ENCODE results near the gene TMEM37.

Gene TMEM37

GRCh38 chr2:119419065-119419464, 12.6 kb upstream of the TMEM37 start:
- DNase-seq (ENCODE audit: low spot score): no peak

DNA sequence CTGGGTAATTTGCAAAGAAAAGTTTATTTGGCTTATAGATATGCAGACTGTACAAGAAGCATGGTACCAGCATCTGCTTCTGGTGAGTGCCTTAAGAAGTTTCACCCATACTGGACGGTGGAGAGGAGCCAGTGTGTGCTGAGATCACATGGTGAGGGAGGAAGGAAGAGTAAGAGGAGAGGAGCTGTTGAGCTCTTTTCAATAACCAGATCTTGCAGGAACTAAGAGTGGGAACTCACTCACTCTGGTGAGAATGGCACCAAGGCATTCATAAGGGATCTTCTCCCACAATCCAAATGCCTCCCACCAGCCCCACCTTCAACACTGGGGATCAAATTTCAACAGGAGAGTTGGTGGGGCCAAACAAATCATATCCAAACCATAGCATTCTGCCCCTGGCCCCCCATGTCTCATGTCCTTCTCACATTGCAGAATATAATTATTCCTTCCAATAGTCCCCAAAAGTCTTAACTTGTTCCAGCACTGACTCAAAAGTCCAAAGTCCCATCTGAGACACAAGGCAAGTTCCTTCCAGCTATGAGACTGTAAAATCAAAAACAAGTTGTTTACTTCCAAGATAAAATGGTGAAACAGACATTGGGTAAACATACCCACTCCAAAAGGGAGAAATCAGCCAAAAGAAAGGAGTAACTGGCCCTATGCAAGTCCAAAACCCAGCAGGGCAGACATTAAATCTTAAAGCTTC, 11.7 kb upstream of the TMEM37 start:
- no peak for DNase-seq (ENCODE audit: low spot score)

DNA sequence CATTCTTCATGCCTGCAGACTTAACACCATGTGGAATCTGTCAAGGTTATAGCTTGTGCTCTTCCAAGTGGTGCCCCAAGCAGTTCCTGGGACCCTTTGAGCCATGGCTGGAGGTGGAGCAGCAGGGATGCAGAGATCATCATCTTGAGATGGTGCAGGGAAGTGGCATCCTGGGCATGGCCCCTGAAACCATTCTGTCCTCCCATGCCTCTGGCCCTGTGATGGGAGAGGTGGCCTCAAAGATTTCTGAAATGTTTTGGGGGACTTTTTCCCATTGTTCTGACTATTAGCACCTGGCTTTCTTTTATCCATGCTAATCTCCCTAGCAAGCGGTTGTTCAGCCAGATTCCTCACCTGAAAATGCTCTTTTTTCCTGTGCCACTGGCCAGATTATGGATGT, 10.3 kb upstream of the TMEM37 start:
- DNase-seq (ENCODE audit: low spot score): no peak

DNA sequence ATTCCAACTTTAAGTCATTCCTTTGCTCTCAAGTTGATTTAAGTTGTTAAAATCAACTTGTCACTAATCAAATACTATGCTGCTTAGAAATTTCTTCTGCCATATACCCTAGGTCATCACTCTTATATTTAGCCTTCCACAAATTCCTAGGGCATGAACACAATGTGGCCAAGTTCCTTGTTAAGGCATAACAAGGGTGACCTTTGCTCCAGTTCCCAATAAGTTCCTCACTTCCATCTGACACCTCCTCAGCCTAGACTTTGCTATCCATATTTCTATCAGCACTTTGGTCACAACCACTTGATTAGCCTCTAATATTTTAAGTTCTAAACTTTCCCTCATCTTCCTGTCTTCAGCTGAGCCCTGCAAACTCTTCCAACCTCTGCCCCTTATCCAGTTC, 9.9 kb upstream of the TMEM37 start:
- no peak for DNase-seq (ENCODE audit: low spot score)

GRCh38 chr2:119422360-119423107, 9.1 kb upstream of the TMEM37 start:
- DNase-seq (ENCODE audit: low spot score): no peak

DNA sequence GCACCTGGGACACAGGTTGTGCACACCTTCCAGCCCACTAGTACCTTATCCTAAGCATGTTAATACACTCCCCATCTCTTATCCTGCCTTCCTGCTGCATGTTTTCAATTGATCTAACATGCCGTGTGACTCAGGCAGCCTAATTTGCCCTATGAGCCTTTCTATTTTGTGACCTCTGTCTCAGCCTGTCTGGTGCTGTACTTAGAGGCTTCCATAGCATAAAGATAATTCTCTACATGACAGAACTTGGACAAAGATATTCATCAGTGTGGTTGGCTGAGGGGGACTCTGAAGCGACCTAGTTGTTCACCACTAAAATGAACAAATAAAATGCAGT, 8.6 kb upstream of the TMEM37 start:
- DNase-seq (ENCODE audit: low spot score): no peak

DNA sequence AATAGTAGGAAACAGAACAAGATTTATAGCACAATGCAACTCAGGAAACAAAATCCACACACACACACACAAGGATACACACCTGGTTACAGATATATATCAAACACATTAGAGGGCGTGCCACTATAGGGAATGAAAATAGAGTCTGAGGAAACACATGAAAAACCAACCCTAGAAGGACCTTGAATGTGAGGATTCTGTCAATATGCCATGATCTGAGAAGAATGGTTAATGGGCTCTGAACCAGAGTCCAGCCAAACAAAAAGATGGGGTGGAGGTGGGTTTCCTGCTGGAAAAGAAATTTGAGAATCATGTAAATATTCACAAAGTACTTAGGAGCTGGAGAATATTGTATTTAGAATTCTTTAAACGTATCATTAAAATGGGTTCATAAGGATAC, 7.8 kb upstream of the TMEM37 start:
- DNase-seq (ENCODE audit: low spot score): no peak

GRCh38 chr2:119424284-119425118, 7.2 kb upstream of the TMEM37 start:
- DNase-seq (ENCODE audit: low spot score): no peak

GRCh38 chr2:119425119-119425405, 6.6 kb upstream of the TMEM37 start:
- no peak for DNase-seq (ENCODE audit: low spot score)

GRCh38 chr2:119425620-119426395, 5.8 kb upstream of the TMEM37 start:
- no peak for DNase-seq (ENCODE audit: low spot score)

DNA sequence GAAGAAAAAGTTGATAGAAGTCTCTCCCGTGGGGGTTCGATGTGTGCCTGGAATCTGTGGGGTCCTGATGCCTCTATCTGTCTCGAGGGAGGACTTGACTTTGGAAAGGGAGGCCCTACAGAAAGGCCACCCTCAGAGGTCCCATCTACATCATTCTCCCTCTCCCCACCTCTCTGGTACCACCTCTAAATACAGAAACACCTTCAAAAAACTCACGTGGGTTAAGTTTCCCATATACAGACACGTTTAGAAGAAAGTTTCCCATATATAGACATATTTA, 5.3 kb upstream of the TMEM37 start:
- DNase-seq (ENCODE audit: low spot score): no peak

DNA sequence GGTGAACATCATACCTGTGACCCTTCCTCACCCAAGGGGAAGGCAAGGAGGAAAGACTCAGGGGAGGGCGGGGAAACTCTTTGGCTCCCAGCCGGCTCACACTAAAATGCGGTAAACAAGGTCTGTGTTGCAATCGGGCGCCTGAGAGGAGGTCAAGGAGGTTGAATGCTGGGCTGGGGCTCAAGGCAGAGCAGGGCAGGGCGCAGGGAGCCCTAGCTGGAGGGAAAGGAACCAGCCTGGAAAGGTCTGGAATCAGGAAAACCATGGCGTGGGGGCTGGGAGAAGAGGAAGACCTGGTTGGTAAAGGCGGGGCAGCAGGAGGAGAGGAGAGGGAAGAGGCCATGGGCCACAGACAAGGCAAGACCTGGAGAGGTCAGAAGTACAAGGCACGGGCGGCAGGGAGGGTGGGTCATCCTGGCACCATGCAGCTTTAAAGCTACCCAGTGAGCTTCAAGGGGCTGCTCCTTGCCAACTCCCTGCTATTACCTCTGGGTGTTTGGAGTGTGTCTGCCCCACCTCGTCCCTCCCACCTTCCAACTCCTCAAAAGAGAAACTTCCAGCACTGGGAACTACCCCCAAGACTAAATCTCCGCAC, 4.8 kb upstream of the TMEM37 start:
- no peak for DNase-seq (ENCODE audit: low spot score)

DNA sequence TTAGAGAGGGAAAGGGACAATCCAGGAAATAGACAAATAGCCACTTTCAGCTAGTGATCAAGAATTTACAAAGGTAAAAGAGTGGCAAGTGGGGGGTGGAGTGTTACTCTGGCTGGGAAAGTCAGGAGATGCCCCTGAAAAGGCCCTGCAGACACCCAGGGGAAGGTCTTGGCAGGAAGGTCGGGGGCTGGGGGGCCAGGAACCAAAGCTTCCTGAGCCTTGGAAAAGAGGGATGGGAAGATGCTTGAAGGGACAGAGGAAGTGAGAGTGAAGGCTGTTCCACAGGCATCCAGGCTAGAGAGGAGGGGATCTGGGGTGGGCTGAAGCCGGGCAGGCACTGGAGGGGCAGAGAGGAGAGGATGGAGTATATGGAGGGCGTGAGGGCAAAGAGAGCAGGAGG, 3.9 kb upstream of the TMEM37 start:
- no peak for DNase-seq (ENCODE audit: low spot score)

- DNase-seq (ENCODE audit: low spot score): no peak
Observed at GRCh38 chr2:119428488-119429224, 3.0 kb upstream of the TMEM37 start.

DNA sequence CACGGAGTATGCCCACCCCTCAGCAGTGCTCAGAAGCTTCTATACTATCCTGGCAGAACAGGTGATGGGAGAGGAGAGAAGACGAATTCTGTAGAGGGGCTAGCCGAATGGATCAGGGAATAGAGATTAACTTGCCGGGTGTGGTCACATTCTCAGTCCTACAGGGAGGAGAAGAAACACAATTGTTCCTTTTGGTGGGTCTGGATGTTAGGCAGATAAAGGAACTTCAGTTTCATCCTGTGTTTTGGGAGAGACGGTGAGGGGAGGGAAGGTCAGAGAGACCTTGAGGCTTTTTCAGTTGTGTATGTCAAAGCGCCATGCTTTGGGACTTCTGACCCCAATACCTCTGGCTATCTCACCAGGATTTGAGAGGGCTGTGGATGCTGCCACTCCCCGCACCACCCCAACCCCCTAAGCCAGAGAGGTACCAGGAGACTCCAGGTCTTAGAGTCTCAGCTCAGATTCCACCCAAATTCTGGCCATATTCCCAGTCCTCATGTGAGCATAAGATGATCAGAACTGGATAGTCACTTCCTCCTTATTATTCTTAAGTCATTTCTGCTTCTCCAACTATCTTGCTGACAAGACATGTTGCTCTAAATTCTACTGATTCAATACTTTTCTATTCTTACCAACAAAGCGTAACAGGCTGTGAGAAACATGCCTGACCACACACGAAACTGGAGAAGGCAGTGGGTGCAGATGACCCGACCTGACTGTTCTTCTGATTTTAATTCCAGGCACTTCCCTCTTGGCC, 2.3 kb upstream of the TMEM37 start:
- DNase-seq (ENCODE audit: low spot score): no peak

GRCh38 chr2:119430023-119430498, 1.6 kb upstream of the TMEM37 start:
- no peak for DNase-seq (ENCODE audit: low spot score)

GRCh38 chr2:119431976-119432850, 559 bp downstream of the TMEM37 start:
- DNase-seq (ENCODE audit: low spot score): no peak

DNA sequence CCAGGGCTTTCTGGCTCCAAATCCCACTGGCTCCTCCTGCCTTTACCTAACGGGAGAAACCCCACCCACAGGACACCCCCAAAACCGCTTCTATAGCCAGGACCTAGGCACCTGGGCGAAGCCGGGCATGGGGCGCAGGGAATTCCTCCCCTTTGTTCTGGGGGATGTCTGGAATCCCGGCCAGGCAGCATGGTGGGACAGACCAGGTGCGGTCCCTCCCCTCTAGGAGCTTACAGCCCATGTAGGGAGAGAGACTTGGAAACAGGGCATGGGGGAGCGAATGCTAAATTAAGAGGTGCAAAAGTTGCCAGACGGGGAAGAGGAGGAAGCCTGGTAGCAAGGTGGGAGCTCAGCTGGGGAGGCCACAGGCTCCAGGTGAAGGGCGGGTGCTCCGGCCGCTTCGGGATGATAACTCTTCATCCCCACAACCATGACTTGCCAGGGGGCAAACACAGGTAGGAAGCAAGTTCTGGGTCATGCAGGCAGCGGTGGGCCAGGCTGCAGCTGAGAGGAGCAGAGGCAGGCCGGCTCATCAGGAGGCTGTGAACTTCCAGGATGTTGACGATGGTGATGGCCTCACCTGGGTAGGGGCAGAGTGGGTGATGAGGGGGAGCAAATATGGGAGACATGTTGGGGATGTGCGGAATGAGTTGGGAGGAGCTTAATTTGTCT, 1.3 kb downstream of the TMEM37 start:
- no peak for DNase-seq (ENCODE audit: low spot score)
